NCI-H1436 (cell line): ENCODE results near the gene SPEF2.

Experiments
- DNase-seq: peaks from one replicate; lab custom pipeline; 2025; lab: John Stamatoyannopoulos, UW

Gene SPEF2, protein sequence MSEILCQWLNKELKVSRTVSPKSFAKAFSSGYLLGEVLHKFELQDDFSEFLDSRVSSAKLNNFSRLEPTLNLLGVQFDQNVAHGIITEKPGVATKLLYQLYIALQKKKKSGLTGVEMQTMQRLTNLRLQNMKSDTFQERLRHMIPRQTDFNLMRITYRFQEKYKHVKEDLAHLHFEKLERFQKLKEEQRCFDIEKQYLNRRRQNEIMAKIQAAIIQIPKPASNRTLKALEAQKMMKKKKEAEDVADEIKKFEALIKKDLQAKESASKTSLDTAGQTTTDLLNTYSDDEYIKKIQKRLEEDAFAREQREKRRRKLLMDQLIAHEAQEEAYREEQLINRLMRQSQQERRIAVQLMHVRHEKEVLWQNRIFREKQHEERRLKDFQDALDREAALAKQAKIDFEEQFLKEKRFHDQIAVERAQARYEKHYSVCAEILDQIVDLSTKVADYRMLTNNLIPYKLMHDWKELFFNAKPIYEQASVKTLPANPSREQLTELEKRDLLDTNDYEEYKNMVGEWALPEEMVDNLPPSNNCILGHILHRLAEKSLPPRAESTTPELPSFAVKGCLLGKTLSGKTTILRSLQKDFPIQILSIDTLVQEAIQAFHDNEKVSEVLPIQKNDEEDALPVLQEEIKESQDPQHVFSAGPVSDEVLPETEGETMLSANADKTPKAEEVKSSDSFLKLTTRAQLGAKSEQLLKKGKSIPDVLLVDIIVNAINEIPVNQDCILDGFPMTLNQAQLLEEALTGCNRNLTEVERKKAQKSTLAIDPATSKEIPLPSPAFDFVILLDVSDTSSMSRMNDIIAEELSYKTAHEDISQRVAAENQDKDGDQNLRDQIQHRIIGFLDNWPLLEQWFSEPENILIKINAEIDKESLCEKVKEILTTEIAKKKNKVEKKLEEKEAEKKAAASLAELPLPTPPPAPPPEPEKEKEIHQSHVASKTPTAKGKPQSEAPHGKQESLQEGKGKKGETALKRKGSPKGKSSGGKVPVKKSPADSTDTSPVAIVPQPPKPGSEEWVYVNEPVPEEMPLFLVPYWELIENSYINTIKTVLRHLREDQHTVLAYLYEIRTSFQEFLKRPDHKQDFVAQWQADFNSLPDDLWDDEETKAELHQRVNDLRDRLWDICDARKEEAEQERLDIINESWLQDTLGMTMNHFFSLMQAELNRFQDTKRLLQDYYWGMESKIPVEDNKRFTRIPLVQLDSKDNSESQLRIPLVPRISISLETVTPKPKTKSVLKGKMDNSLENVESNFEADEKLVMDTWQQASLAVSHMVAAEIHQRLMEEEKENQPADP (N-terminal part only)

DNA sequence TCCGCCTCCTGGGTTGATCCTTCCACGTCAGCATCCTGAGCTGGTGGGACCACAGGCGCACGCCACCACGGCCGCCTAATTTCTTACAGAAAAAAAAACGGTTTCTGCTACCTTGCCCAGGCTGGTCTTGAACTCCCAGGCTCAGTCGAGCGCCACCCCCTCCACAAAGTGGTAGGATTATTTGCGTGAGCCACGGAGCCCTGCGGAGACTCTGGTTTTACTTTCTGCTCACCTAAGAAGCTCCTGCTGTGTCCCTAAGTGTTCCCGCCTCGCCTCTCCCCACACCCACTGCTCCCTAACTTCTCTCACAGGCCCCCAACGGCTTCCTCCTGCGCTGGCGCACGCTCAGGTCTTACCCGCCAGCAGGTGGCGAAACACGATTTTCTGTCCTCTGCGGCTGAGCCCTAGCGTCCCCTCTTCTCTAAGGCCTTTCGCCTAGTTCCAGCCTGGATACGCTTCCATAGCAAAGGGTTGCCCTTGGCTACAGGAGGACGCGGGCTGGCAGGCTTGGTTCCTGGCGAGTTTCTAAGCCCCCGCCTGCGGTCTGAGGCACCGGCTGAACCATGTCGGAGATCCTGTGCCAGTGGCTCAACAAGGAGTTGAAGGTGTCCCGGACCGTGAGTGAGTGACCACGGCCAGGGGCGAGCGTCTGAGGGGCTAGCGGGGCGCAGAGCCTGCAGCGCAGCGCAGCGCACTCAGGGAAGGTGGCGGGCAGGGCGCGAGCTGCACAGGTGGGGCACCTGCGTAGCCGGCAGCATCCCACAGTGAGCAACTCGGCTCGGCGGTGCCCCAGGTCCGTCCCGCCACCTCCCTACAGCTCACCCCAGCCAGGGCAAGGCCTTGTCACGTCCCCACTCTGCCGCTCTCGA, at the start of gene SPEF2:
SPEF2 (plus strand) TSS at position 429 of the 869 bp plus-strand sequence; CDS start at position 564, 135 bp downstream.
- DNase-seq = no peak

DNA sequence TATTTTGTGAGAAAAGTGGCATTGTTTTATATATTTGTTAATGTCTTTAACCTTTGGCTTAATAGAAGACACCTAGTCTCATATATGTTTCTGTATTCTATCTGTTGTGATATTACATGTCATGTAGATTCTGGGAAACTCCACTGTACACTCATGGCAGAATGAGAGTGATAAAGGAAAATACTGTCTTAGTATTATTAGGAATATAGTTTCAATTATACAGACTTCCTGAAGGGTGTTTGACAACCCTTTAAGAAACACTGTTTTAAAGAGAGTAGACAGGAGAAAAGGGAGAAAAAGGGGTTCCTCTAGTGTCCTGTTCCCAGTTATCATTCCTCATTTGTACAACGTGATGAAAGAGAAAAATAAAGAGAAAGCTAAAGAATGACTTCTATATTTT, 42.1 kb upstream of the SPEF2 start:
- no peak for DNase-seq

DNA sequence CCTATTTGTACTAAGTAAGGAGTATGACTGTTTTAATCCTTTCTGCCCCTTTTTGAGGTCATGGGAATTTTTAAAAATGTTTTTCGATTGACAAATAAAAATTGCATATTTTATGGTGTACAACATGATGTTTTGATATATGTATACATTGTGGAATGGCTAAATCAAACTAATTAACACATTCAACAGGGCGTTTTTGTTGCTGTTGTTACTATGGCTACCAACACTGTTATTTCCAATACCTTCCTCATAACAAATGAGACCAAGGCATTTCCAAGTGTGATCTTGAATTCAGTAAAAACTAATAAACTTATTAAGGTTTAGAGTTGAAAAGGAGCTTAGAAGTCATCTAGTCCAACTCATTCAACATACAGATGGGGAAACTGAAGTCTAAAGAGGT, 30.2 kb upstream of the SPEF2 start:
- no peak for DNase-seq

DNA sequence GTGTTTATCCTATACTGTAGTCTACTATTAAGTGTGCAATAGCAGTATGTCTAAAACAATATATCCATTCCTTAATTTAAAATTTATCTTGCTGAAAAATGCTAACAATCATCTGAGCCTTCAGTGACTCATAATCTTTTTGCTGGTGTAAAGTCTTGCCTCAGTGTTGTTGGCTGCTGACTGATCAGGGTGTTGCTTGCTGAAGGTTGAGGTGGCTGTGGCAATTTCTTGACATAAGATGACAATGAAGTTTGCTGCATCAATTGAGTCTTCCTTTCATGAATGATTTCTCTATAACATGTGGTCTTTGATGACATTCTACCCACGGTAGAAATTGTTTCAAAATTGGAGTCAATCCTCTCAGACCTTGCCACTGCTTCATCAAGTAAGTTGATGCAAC, 24.3 kb upstream of the SPEF2 start:
- no peak for DNase-seq

DNA sequence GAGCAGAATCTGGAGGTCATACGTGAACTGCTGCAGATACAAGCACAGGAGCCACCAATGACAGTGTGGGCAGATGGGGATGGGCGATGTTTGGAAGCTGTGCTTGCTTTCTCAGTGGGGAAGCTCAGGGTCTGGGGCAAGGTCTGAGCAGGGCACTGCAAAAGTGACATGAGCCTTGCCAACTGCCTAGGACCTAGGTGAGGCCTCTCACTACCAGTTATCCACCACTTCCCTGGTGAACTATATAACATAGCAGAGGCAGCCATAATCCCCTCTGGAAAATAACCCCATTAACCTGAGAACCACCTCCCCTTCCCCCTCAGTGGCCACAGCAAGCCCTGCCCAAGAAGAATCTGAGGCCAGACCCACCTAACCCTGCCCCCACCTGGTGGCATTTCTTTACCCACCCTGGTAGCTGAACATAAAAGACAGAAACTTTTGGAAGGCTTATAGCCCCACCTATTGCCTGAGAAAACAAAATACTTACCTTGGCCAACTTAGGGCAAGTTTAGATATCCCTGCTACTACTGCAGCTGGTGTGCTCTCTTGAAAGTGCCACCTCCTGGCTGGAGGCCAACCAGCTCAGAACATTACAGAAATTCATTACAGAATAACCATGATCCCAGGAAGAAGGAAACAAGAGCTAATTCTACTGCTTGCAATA, 18.8 kb upstream of the SPEF2 start:
- DNase-seq = no peak

DNA sequence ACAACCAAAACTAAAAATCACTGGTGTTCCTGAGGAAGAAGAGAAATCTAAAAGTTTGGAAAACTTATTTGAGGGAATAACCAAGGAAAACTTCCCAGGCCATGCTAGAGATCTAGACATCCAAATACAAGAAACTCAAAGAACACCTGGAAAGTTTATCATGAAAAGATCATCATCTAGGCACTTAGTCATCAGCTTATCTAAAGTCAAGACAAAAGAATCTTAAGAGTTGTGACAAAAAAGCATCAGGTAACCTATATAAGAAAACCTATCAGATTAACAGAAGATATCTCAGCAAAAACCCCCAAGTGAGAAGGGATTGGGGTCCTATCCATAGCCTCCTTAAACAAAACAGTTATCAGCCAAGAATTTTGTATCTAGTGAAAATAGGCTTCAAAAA, 17.1 kb upstream of the SPEF2 start:
- no peak for DNase-seq

DNA sequence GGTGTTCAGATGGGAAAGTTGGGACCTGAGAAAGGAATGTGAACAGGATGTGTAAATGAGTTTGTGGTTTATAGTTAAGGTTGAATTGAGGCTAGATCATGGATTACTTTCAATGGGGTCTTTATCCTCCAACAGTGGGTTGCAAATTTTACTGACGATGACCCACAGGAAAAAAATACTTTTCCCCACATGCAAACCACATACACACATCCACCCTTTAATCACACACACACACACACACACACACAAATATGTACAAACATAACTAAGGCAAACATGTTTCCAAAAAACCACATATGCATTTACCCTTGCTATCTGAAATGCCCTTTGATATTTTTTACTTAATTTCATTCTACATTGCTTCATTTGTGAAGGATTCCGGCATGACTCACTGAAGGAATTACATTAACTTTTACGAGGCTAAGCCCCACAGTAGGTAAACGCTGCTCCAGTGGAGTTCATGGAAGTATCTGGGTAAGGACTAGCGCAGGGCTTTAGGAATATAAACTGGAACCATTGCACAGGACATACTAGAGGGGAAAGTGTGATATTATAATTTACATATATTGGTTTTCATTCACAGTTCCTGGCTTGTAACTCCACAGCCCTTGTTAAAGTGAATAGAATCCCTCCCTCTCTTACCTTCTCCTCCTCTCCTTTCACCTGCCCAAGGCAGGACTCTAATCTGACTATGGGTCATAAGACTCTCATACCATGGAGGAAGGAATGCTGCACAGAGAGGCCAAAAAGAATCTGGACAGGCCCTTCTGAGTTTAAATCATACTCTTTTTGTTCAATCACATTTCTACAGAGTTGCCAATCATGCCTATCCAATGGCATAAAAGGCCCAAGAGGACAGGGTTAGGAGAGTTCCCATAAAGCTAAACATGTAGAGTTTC, 8.5 kb upstream of the SPEF2 start:
- no peak for DNase-seq

DNA sequence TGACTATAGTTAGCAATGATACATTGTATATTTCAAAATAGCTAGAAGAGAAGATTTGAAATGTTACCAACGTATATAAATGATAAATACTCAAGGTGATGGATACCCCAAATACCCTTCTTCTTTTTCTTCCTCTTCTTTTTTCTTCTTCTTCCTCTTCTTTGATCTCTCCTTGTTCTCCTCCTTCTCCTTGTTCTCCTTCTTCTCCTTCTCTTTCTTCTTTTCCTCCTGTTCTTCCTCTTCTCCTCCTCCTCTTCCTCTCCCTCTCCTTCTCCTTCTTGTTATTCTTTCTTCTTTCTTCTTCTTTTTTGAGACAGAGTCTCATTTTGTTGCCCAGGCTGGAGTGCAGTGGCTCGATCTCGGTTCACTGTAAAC, 616 bp upstream of the SPEF2 start:
- no peak for DNase-seq

DNA sequence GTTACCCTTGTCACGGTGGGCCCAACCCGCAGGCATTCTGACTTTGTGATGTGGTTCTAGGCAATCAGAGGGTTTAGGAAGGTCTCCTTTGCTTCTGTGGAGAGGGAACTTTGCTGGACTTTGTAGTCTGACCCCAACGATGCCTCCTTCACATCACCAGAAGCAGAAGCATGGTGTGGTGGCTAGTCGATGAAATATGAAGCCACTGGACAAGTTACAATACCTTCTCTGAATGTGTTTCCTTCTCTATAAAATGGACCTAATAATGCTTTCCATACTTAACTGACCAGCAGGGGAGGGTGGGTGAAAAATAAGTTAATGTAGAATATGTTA, 607 bp downstream of the SPEF2 start:
- DNase-seq = no peak

DNA sequence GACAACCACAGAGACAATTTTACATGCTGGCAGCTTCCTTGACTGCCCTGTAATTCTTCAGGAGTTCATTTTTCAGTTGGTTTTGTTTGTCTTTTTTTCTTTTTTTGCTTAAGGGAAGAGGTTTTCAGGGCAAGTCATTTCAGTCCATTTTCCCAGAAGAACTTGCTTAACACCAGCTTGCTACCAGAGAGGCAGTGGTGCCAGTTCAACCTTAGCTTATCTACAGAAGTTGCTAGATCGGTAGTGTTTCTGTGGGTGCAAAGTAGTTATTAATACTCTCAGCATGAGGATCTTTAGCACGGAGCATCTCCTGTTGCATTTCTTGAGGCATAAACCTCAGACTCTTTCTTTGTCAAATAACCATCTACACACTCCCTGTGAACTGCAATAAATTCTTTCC, 1.1 kb downstream of the SPEF2 start:
- no peak for DNase-seq

DNA sequence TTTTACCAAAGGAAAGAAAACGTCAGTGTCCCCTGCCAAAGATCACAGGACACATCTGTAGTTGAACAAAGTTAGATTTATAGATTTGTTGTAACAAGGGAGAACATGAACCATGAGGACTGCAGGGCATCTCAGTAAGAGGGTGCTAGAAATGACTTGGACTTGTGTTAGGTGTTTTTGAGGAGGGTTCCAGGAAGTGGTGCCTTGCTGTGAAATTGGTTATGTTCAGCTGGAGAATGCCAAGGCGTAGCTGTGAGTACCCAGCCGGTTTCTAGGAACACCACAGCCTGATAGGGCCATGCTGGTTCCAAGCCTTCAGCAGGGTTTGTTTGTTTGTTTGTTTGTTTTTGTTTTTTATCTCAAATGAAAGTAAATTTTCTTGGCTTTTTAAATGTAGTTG, 5.3 kb downstream of the SPEF2 start:
- no peak for DNase-seq

DNA sequence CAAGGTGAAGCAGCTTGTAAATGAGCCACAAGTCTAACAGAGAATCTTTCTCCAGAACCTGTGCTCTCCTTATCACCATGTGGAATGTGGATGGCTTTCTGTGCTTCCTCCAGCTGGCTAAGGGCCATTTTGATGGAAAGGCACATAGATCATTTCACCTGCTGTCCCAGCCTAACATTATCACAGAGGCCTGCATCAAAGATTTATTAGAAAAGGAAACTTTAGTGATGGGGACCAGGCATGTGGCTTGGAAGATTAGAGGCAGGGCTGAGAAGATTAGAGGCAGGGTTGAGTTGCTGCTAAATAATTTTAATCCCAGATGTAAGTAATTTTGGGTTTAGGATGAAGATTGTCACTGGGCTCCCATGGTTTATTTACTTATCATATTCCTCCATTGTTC, 6.3 kb downstream of the SPEF2 start:
- no peak for DNase-seq

DNA sequence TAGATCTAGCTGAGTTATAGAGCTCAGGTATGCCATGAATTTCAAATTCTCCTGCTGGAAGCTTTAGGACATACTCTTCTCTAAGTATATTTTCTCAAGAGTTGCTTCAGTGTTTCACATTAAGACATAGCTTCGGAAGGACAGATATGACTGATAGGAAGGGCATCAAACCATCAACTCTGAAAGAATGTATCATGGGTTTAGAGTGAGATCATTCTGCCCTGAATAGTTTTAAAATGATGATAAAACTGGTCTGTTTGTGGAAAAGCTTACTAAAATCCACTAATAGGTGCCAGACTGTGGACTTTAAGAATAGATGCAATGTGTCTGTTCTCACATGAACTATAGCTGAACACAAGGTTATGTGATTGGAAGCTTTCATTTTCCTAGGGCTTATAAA, 8.4 kb downstream of the SPEF2 start:
- DNase-seq = no peak

DNA sequence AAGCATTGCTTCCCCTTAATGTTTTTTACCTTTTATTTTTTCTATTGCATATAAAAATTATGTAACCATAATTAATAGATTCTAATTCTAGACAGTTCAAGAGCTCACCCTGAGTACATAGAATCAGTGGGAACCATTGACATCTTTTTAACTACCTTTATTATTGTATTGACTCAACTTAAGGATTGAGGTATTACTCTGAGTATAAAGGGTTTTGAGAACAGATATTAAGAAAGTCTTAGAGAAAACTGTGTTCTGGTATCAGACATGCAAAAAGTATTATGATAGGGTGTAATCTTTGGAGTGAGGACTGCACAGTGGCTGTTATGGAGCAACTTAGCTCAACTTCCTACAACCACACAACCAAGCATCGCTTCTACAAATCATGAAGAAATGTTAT, 8.9 kb downstream of the SPEF2 start:
- DNase-seq = no peak

DNA sequence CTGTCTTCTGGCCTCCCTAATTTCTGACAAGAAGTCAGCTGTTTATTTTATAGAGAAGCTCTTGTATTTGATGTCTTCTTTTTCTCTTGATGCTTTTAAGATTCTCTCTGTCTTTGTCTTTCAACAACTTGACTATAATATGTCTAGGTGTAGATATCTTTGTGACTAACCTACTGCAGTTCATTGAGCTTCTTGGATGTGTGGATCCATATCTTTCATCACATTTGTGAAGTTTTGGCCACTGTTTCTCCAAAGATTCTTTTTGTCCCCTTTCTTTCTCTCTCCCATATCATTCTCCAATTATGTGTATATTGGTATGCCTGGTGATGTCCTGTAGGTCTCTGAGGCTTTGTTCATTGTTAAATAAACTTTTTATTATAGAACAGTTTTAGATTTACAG, 16.7 kb downstream of the SPEF2 start:
- DNase-seq = no peak

DNA sequence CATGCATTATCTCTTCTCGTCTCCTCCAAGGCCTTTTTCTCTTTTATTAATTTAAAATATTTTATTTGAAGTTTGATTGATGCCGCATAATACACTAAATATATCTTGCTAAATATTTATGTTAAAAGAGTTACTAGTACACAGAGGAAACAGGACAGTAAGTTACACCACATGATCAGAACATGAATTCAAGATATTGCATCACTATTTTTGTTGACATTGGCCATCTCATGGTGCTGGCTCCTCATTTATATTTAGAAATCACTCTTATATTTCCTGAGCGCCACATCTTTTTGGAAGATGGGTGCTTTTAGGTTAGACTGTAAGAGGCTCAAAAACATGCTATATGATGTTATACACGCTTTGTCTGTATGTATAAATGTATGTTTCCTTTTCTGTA, 23.0 kb downstream of the SPEF2 start:
- no peak for DNase-seq

DNA sequence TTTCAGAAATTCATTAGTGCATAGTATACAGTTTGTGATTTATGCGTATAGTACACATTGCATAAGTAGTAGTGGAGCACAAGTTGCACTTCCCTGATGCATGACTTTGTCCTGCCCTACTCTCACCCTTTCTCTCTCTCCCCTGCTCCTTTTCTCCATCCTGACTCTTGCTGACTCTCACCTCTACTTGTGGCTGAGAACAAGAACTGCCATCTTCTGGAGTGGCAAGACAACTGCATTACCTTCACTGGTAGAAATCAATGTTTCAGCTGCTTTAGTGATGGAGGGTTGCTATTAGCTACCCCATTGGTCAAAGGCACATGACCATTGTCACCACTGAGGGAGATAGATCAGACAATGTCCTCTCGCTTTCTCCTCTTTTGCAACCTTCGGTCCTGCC, 26.9 kb downstream of the SPEF2 start:
- no peak for DNase-seq

DNA sequence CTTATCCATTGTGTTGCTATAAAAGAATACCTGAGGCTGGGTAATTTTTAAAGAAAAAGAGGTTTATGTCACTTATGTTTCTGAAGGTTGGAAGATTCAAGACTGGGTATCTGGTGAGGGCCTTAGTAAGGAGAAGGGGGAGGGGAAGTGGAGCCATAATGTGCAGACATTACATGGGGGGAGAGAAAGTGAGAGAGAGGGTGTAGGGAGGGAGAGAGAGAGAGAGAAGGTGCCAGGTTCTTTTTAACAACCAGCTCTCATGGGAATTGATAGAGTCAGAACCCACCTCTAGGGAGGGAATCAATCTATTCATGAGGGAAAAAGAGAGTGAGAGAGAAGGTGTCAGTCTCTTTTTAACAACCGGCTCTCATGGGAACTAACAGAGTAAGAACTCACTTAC, 29.5 kb downstream of the SPEF2 start:
- no peak for DNase-seq

DNA sequence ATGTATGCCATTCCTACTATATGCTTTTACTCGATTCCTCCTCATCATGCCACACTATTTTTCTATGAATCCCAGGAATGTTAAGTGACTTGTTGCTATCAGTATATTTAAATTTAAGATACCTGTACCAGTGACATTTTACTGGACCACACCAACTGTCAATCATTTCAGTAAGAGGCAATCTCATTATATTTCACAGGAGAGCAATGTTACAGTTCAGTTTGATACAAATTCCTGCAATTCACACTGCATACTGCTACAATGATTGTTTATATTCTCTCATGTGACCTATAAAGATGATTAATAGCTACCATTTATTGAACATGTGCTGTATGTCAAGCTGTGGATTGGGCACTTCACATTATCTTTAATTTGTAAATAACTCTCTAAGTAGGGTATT, 30.0 kb downstream of the SPEF2 start:
- DNase-seq = no peak
